HFFc6 (cell line): ENCODE results near the gene RNF224. TPM values are rescaled to one million over a fixed set of nuclear protein-coding genes. Genes with fewer than 3 reads are reported as not detected.

Source experiments
- DNase-seq: peaks from one replicate; pipeline ENCODE4 v3.0.0-alpha.2; 2018
- H3K27ac Mint-ChIP-seq: 2 replicates; pipeline ENCODE4 v1.8.0; 2020; ENCODE audit warnings: mild to moderate bottlenecking, mixed read lengths
- H3K27me3 Mint-ChIP-seq: 2 replicates; pipeline ENCODE4 v1.8.0; 2021; ENCODE audit warnings: mild to moderate bottlenecking, moderate library complexity, mixed read lengths; ENCODE audit not compliant: insufficient read depth
- H3K36me3 Mint-ChIP-seq: 2 replicates; pipeline ENCODE4 v1.8.0; 2021; ENCODE audit warnings: low read depth, mixed read lengths
- H3K4me1 Mint-ChIP-seq: 2 replicates; pipeline ENCODE4 v1.8.0; 2020; ENCODE audit warnings: low read depth, mixed read lengths
- H3K4me3 Mint-ChIP-seq: 2 replicates; pipeline ENCODE4 v1.8.0; 2020; ENCODE audit warnings: mild to moderate bottlenecking, moderate library complexity, mixed read lengths
- H3K9me3 Mint-ChIP-seq: 2 replicates; pipeline ENCODE4 v1.8.0; 2020; ENCODE audit warnings: mild to moderate bottlenecking, mixed read lengths
- total RNA-seq, 6 experiments: library from RNA; stranded (reverse); fragmentation: NEBNext Ultra II Directional; extraction: Animal tissue kit (Norgen Biotek cat#: 25700); gene quantifications; 2 replicates in 1 of 6; 3 replicates in 5 of 6; pipeline ENCODE4 v1.2.3, GENCODE V29; 2021
- TF ChIP-seq, protein P1 (sequence below): fragments of 200-600 bp; sonication (generic); IDR thresholded peaks from 2 replicates; pipeline ENCODE4 v1.5.0; 2021; ENCODE audit warnings: antibody characterized with exemption, mild to moderate bottlenecking

Gene RNF224
- total RNA-seq, 6 experiments from 2014 or later, result not detected

DNA sequence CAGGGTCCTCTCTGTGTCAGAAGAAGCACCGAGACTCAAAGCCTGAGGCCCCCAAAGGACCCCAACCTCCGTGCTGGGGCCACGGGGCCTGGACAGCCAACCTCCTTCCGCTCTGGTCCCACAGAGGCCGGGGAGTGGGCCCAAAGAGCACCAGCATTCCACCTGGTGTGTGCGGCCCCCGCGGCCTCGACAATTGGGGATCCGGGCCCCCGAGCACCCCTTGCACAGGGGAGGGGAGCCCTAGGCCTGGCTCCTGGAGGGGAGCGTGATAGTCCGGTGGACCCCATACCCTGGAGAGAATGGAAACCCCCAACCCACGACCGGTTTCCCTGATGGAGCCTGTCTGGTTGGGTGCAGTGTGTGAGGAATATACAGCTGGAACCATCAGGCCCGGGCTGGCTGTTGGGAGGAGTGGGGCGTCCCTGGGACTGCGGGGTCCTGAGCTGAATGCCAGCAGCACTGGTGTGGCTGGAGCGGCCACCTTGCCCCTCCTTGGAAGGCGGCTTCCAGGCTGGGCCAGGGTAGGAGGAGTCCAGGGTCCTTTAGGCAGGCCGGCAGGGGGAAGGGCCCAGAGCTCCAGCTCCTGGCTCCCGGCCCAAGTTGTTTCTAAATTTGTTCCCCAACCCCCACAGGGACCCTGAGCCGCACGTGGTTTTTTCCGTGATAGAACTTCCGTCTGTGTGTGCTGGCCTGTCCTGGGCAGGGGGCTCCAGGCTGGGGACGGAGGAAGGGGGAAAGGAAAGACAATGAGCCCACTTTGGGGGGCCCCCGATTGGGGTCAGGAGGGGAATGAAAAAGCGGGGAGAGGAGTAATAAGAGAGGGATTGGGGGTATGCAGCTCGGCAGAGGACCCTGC is 49.4 kb downstream of the RNF224 start:
- TF ChIP-seq, protein P1, sequence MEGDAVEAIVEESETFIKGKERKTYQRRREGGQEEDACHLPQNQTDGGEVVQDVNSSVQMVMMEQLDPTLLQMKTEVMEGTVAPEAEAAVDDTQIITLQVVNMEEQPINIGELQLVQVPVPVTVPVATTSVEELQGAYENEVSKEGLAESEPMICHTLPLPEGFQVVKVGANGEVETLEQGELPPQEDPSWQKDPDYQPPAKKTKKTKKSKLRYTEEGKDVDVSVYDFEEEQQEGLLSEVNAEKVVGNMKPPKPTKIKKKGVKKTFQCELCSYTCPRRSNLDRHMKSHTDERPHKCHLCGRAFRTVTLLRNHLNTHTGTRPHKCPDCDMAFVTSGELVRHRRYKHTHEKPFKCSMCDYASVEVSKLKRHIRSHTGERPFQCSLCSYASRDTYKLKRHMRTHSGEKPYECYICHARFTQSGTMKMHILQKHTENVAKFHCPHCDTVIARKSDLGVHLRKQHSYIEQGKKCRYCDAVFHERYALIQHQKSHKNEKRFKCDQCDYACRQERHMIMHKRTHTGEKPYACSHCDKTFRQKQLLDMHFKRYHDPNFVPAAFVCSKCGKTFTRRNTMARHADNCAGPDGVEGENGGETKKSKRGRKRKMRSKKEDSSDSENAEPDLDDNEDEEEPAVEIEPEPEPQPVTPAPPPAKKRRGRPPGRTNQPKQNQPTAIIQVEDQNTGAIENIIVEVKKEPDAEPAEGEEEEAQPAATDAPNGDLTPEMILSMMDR, result no peak
- H3K36me3 Mint-ChIP-seq, result no peaks in the 10 kb centered on the region
- H3K27me3 Mint-ChIP-seq, result peaks cover 7% of the 10 kb centered on the region
- peak; percentile 24 for DNase-seq
- H3K27ac Mint-ChIP-seq, result peak overlapping the region; percentile 97
- H3K4me1 Mint-ChIP-seq, result peaks cover 16% of the 10 kb centered on the region
- peak overlapping the region; percentile 96 for H3K4me3 Mint-ChIP-seq
- no peaks in the 10 kb centered on the region for H3K9me3 Mint-ChIP-seq

DNA sequence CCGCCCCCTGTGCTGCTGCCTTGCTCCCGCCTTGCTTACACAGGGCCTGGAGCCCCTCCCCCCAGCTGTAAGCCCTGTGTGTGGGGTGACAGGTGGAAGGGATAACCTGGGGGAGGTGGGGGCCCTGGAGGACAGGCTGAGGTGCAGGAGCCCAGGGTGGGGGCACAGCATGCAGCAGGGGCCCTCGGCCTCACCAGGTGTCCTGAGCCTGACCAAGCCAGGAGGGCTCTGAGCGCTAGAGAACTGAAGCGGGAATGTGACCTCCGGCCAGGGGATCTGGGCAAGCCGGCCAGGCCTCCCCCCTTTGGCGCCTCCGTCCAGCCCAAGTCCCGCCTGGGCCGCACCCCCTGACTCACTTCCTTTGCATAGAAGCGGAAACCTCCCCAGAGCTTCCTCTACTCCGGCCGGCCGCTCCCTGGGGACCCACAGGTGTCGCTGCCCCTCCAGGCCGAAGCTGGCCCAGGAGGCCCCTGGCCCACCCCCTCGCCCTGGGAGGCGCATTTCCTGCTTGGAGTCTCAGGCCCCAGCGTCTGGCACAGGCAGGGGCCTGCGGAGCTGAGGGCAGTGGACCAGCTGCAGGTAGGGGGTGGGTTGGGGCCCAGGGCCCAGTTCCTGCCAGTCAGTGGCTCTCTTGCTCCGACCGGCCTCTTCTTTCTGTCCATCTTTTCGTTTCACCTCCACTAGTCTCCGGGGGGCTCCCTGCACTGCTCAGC is 50.2 kb downstream of the RNF224 start, which contains the start of gene TOR4A:
Gene TOR4A (plus strand): TSS at position 398 of the 713 bp plus-strand sequence. CDS start 964 bp downstream, outside the sequence.
- H3K27ac Mint-ChIP-seq, result peak within 1 kb of the TSS; percentile 97
- peaks cover 2% of the 10 kb centered on the region; the same call in 1 of the 2 replicates for H3K36me3 Mint-ChIP-seq

DNA sequence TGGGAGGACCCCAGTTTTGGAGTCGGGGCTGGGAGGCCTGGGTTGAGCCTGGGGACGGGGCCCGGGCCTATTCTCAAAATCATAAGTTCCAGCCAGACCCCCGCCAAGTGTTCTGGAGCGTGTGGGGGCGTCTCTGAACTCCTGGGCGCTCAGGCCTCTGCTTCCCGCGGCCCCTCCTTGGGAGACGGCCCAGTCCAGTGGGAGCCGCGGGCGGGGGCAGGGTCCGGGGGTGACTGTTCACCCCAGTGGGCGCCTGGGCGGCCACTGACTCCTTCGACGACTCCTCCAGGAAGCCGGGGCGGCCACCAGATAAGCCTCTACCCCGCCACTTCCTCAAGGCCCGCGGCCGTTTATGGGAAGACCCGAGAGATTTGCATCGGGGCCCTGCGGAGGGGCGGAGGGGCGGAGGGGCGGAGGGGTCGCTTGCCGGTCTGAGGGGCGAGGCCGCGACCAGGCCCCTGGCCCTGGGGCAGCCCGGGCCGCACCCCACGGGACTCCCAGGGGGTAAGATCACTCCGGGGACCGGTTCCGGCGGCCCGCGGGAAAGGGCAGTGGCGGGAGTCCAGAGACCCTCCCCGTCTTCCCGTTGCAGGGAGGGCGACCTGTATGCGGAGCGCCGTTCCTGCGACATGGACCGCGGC is 50.9 kb downstream of the RNF224 start:
- peaks cover 16% of the 10 kb centered on the region for H3K4me1 Mint-ChIP-seq
- TF ChIP-seq, protein P1, result no peak
- H3K27ac Mint-ChIP-seq, result peak overlapping the region; percentile 97
- peak overlapping the region; percentile 96 for H3K4me3 Mint-ChIP-seq
- H3K27me3 Mint-ChIP-seq, result peaks cover 7% of the 10 kb centered on the region
- H3K36me3 Mint-ChIP-seq, result peaks cover 8% of the 10 kb centered on the region; the same call in 1 of the 2 replicates
- no peaks in the 10 kb centered on the region for H3K9me3 Mint-ChIP-seq
- DNase-seq, result no peak

More for the DNA sequence above, 50.2 kb downstream of the RNF224 start, which contains the start of gene TOR4A:
- peaks cover 16% of the 10 kb centered on the region for H3K4me1 Mint-ChIP-seq
- peak within 1 kb of the TSS; percentile 96 for H3K4me3 Mint-ChIP-seq
- no peaks in the 10 kb centered on the region for H3K9me3 Mint-ChIP-seq
- TF ChIP-seq, protein P1, result peak; percentile 67
- peak; percentile 85 for DNase-seq
- peaks cover 7% of the 10 kb centered on the region for H3K27me3 Mint-ChIP-seq

Other genes with a start within 250 kb of the RNF224 start
- not detected for gene PTGDS, start 250.0 kb upstream of the RNF224 start, total RNA-seq
- gene LCNL1, start 244.5 kb upstream of the RNF224 start, total RNA-seq, result not detected
- 10 to 100 TPM; 26.0 to 42.6 (median 29.0) TPM for gene PAXX, start 235.1 kb upstream of the RNF224 start, total RNA-seq
- gene CLIC3, start 230.9 kb upstream of the RNF224 start, total RNA-seq, result 10 to 100 TPM in 2 of 6 experiments, 1 to 10 TPM in 4; 2.7 to 14.6 (median 4.0) TPM
- 10 to 100 TPM; 18.3 to 36.3 (median 23.6) TPM for gene ABCA2, start 199.3 kb upstream of the RNF224 start, total RNA-seq
- not detected for gene FUT7, start 195.4 kb upstream of the RNF224 start, total RNA-seq
- gene NPDC1, start 181.3 kb upstream of the RNF224 start, total RNA-seq, result 100 to 1,000 TPM; 112 to 197 (median 119) TPM
- gene ENTPD2, start 173.4 kb upstream of the RNF224 start, total RNA-seq, result under 1 TPM in 3 of 6 experiments, not detected in 3; 0.12 to 0.28 (median 0.16) TPM
- 10 to 100 TPM in 5 of 6 experiments, 1 to 10 TPM in 1; 7.7 to 14.8 (median 11.3) TPM for gene SAPCD2, start 156.9 kb upstream of the RNF224 start, total RNA-seq
- gene UAP1L1, start 150.0 kb upstream of the RNF224 start, total RNA-seq, result 10 to 100 TPM in 5 of 6 experiments, 1 to 10 TPM in 1; 9.4 to 13.1 (median 10.6) TPM
- gene MAN1B1, start 140.5 kb upstream of the RNF224 start, total RNA-seq, result 10 to 100 TPM; 70.1 to 90.2 (median 77.6) TPM
- 10 to 100 TPM; 47.5 to 90.2 (median 51.1) TPM for gene DPP7, start 112.8 kb upstream of the RNF224 start, total RNA-seq
- gene GRIN1, start 88.3 kb upstream of the RNF224 start, total RNA-seq, result 1 to 10 TPM in 1 of 6 experiments, under 1 TPM in 2, not detected in 3; 0.51 to 1.1 (median 0.66) TPM
- not detected for gene LRRC26, start 57.5 kb upstream of the RNF224 start, total RNA-seq
- not detected for gene TMEM210, start 55.4 kb upstream of the RNF224 start, total RNA-seq
- gene ANAPC2, start 38.9 kb upstream of the RNF224 start, total RNA-seq, result 10 to 100 TPM; 34.8 to 41.5 (median 37.4) TPM
- gene SSNA1, start 38.8 kb upstream of the RNF224 start, total RNA-seq, result 10 to 100 TPM; 76.7 to 82.8 (median 82.1) TPM
- gene TPRN, start 26.8 kb upstream of the RNF224 start, total RNA-seq, result 10 to 100 TPM in 4 of 6 experiments, 1 to 10 TPM in 2; 9.9 to 18.1 (median 13.3) TPM
- gene TMEM203, start 21.9 kb upstream of the RNF224 start, total RNA-seq, result 10 to 100 TPM; 38.7 to 47.4 (median 40.1) TPM
- 10 to 100 TPM; 13.1 to 17.3 (median 16.6) TPM for gene NDOR1, start 21.8 kb upstream of the RNF224 start, total RNA-seq
- 1 to 10 TPM; 2.5 to 3.8 (median 3.4) TPM for gene RNF208, start 5.3 kb upstream of the RNF224 start, total RNA-seq
- gene CYSRT1, start 2.3 kb upstream of the RNF224 start, total RNA-seq, result under 1 TPM; 0.41 to 0.97 (median 0.68) TPM
- not detected for gene SLC34A3, start 3.4 kb downstream of the RNF224 start, total RNA-seq
- gene TUBB4B, start 13.8 kb downstream of the RNF224 start, total RNA-seq, result 100 to 1,000 TPM; 415 to 760 (median 681) TPM
- not detected for gene STPG3, start 23.8 kb downstream of the RNF224 start, total RNA-seq
- 10 to 100 TPM; 48.5 to 59.9 (median 52.7) TPM for gene NELFB, start 27.8 kb downstream of the RNF224 start, total RNA-seq
- gene TOR4A, start 50.2 kb downstream of the RNF224 start, total RNA-seq, result 10 to 100 TPM; 58.4 to 76.2 (median 62.2) TPM
- gene NRARP, start 74.8 kb downstream of the RNF224 start, total RNA-seq, result under 1 TPM in 5 of 6 experiments, not detected in 1; 0.09 to 0.36 (median 0.17) TPM
- gene EXD3, start 195.7 kb downstream of the RNF224 start, total RNA-seq, result 10 to 100 TPM in 1 of 6 experiments, 1 to 10 TPM in 5; 6.4 to 10.6 (median 8.7) TPM
- under 1 TPM in 5 of 6 experiments, not detected in 1; 0.09 to 0.36 (median 0.20) TPM for gene NOXA1, start 195.9 kb downstream of the RNF224 start, total RNA-seq
- not detected for gene ENTPD8, start 213.9 kb downstream of the RNF224 start, total RNA-seq
- 10 to 100 TPM; 24.3 to 29.9 (median 26.4) TPM for gene NSMF, start 231.8 kb downstream of the RNF224 start, total RNA-seq